ENCODE results near the gene PDE5A.

GRCh38 chr4:119589165-119589564, 39.4 kb downstream of the PDE5A start:
- TF ChIP-seq SIN3A (IDR thresholded peaks at IDR 0.05; ENCODE audit: low read depth, low read length) (no peak), EZH2 (IDR thresholded peaks at IDR 0.05; ENCODE audit: borderline replicate concordance, control insufficient read depth, low read depth, low read length) (no peak), POLR2A (IDR thresholded peaks at IDR 0.05; ENCODE audit: low read depth, low read length) (no peak), CHD2 (IDR thresholded peaks at IDR 0.05; ENCODE audit: borderline replicate concordance, low read depth, low read length) (no peak), TARDBP (IDR thresholded peaks at IDR 0.05; ENCODE audit: borderline replicate concordance) (no peak), USF1 (IDR thresholded peaks at IDR 0.05; ENCODE audit: borderline replicate concordance, extremely low read length, insufficient read depth, low read depth, low read length) (no peak), ZZZ3 (IDR thresholded peaks at IDR 0.05; ENCODE audit: control insufficient read depth, insufficient read length, low read depth) (no peak), JUND (IDR thresholded peaks at IDR 0.05; ENCODE audit: low read depth, low read length) (no peak)
- TF ChIP-seq, protein P1, sequence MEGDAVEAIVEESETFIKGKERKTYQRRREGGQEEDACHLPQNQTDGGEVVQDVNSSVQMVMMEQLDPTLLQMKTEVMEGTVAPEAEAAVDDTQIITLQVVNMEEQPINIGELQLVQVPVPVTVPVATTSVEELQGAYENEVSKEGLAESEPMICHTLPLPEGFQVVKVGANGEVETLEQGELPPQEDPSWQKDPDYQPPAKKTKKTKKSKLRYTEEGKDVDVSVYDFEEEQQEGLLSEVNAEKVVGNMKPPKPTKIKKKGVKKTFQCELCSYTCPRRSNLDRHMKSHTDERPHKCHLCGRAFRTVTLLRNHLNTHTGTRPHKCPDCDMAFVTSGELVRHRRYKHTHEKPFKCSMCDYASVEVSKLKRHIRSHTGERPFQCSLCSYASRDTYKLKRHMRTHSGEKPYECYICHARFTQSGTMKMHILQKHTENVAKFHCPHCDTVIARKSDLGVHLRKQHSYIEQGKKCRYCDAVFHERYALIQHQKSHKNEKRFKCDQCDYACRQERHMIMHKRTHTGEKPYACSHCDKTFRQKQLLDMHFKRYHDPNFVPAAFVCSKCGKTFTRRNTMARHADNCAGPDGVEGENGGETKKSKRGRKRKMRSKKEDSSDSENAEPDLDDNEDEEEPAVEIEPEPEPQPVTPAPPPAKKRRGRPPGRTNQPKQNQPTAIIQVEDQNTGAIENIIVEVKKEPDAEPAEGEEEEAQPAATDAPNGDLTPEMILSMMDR (IDR thresholded peaks at IDR 0.05 in 2 of 3, conservative IDR thresholded peaks at IDR 0.05 in 1 of 3; ENCODE audit: control insufficient read depth in 2 of 3, extremely low read depth in 1 of 3, insufficient read depth in 1 of 3, low read depth in 3 of 3, low read length in 3 of 3) = no peak

All from GM12878 (cell line).